Panc1 (cell line): ENCODE measurements around the gene CYB5RL.

Experiments used
- CTCF ChIP-seq: fragments of 450-650 bp; IDR thresholded peaks from 2 replicates; pipeline ENCODE4 v1.5.1; 2017; ENCODE audit warnings: mild to moderate bottlenecking
- POLR2AphosphoS5 ChIP-seq: IDR thresholded peaks from 2 replicates; pipeline ENCODE4 v1.6.1; 2012; ENCODE audit warnings: mild to moderate bottlenecking, low read depth, low read length, moderate library complexity

GRCh38 chr1:54246116-54246721 is 46.4 kb upstream of the CYB5RL start:
- no peak for TF ChIP-seq CTCF
- no peak for TF ChIP-seq POLR2AphosphoS5
